HT-29 (cell line): ENCODE measurements around the gene OR13A1. TPM values are rescaled to one million over a fixed set of nuclear protein-coding genes. Genes with fewer than 3 reads are reported as not detected.
"Not testable (repeated sequence)": the region's sequence is repeated elsewhere in the genome, so short reads cannot be mapped to it uniquely, and the experiment has no call there.

Experiments used
- DNase-seq: peaks from one replicate; pipeline ENCODE4 v3.0.0-alpha.2; 2015; ENCODE audit warnings: low spot score
- total RNA-seq: library from RNA; depleted of rRNA; stranded (reverse); fragments of >200 nt; shearing (Covaris generic); gene quantifications from 2 replicates; pipeline ENCODE4 v1.2.3, GENCODE V29; 2014; rRNA removed

Gene OR13A1
- total RNA-seq, 1 experiment from 2014 or later, result not detected

DNA sequence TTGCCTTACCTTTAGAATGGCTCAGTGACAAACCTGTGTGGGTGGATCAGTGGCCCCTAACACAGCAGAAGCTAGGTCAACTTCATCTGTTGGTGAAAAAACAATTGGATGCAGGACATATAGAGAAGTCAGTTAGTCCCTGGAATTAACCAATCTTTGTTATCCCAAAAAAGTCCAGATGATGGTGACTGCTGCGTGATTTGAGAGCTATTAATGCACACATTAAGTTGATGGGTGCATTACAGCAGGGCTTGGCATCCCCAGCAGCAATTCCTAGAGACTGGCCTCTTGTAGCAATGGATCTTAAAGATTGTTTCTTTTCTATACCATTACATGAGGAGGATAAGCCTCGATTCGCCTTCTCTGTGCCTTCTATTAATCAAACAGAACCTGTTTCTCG, 33.3 kb downstream of the OR13A1 start:
- DNase-seq, result peak; percentile 8

DNA sequence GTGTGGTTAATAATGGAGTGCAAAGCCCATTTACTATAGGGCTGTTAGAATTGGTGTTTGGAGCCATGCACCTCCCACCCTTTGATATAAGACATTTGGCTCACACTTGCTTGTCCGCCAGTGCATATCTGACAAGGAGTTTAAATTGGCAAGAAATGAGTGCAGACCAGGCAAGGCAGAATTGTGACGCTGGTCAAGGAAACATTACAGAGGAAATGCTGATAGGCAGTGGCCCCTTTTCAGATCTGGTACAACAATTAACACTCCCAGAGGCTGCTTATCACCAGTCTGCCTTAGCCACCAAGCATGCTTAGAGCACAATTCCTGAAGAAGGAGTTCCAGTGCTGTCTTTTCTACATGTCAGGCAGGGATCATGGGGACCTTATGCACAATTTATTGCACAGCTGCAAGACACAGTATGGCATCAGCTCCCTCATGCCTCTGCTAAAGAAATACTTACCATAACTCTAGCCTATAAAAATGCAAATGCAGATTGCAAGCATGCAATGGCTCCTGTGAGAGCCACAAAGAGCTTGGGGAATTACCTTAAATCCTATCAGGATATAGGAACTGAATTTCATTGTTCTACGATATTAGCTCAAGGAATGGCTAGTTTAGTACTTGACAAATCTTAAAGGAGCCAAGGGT, 35.2 kb downstream of the OR13A1 start:
- no peak for DNase-seq

DNA sequence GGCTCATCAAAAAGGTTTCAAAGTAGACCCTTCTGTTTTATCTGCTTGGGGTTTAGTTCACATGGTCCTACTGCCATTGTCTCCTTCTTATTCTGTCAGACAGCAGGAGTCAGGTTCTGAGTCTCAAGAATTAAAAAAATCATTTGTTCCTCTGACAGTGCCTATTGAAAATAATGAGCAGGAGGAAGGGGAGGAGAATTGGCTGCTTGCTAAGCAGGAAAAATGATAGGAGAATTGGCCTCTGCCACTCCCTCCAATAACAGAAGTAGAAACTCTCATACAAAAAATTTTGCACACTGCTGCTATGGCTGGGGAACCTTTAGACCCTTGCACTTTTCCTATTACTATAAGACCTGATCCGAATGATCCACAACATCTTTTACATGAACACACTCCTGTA, 35.7 kb downstream of the OR13A1 start:
- no peak for DNase-seq

DNA sequence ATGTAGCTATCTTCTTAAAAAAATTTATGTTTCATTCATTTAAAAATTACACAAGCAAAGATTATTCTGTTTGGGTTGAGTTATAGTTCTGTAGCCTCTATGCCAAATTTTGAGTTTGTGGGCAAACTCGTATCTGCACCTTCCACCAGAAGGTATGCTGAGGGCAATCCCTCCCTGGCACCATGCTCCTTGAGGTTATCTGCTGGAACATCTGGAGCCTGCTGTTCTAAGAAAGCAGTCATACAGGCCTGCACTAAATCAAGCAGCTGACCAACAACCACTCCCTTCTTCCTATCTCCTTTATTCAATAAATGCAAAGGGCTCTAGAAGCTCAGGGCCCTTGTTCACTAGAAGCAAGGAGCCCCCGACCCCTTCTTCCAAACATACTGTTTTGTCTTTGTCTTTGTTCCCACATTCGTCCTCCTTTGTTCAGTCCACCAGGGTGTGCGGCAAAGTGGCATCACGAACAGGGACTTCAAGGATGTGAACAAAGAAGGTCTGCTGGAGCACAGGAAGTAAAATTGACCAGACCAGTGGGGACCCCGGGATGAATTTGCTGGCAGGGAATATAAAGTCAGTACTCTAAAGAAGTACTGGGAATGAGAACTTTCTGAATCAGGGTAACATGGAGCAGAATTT, 36.4 kb downstream of the OR13A1 start:
- no peak for DNase-seq

- DNase-seq, result not testable (repeated sequence)
Observed at GRCh38 chr10:45276146-45276545, 39.3 kb downstream of the OR13A1 start.

DNA sequence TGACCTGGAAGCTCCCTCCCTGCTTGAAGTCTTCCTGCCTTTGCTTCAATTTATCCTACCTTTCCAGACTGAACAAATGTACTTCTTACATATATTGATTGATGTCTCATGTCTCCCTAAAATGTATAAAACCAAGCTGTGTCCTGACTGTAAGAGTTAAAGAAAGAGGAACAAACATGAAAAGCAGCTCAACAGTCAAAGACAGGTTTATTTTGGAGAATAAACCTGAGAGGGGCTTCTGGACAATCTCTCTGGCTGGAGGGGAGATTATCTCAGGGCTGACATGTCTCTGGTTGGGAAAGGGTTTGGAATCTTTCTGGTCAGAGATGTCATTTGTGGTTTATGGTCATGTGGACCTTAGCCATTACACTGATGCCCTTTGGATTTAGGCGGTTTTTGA, 41.0 kb downstream of the OR13A1 start:
- no peak for DNase-seq

DNA sequence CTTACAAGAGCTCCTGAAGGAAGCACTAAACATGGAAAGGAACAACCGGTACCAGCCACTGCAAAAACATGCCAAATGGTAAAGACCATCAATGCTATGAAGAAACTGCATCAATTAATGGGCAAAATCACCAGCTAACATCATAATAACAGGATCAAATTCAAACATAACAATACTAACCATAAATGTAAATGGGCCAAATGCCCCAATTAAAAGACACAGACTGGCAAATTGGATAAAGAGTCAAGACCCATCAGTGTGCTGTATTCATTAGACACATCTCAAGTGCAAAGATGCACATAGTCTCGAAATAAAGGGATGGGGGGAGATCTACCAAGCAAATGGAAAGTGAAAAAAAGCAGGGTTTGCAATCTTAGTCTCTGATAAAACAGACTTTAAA, 47.6 kb downstream of the OR13A1 start:
- DNase-seq, result not testable (repeated sequence)

DNA sequence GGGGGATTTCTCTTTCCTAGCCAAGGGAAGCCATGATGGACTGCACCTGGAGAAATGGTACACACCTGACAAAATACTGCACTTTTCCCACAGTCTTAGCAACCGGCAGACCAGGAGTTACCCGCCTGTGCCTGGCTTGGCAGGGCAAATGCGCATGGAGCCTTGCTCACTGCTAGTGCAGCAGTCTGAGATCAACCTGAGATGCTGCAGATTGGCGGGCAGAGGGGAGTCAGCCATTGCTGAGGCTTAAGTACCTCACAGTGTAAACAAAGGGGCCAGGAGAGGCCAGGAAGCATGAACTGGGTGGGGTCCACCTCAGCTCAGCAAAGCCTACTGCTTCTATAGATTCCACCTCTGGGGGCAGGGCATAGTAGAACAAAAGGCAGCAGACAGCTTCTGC, 49.4 kb downstream of the OR13A1 start:
- no peak for DNase-seq

- DNase-seq, result no peak
Observed at GRCh38 chr10:45261946-45262345, 53.5 kb downstream of the OR13A1 start.

DNA sequence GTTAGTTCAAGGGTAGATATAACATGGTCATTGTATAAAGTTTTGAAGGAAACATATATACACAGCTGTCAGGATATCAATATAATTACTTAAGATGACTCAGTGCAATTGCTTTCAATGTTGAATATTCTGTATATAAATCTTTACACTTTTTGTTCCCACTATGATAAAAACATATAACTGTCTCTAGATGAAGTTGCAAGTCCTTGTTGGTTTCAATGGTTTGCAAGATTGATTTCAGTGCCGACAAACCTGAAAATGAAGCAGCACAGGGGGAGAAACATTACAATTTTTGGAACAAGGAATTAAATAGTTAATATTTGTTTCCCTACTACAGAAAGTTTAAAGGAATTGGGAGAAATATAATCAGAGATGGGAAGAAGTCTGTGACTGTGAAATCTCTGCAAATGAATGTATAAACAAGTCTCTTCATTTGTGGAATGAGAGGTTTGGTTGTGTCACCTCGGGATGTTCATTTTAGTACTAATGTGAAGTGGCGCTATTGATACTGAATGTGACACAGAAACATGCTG, 54.1 kb downstream of the OR13A1 start:
- no peak for DNase-seq

GRCh38 chr10:45260635-45261034, 54.8 kb downstream of the OR13A1 start:
- not testable (repeated sequence) for DNase-seq

GRCh38 chr10:45259786-45260495, 55.5 kb downstream of the OR13A1 start:
- DNase-seq, result not testable (repeated sequence)

GRCh38 chr10:45257600-45257999, 57.8 kb downstream of the OR13A1 start:
- DNase-seq, result no peak

DNA sequence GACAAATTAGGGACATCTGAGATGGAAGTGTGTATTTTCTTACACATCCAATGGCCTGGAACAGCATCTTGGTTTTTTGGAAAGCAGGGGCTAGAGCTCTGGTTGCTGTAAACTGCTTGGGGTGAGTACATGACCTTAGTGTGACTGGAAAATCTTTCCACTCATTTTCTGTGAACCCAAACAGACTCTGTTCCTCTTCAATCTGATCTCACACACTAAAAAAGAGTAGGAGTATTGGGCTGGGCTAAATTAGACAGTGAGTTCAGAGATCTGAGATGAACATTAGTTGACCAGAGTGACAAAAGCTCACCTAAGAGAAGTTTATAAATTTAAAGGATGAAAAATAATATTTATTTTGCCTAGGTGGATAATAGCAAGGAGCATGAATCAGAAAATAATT, 59.2 kb downstream of the OR13A1 start:
- DNase-seq, result no peak

- DNase-seq, result no peak
Observed at GRCh38 chr10:45255706-45256105, 59.7 kb downstream of the OR13A1 start.

- DNase-seq, result no peak
Observed at GRCh38 chr10:45254892-45255291, 60.5 kb downstream of the OR13A1 start.

- no peak for DNase-seq
Observed at GRCh38 chr10:45253183-45253914, 62.1 kb downstream of the OR13A1 start.

Other genes starting within 250 kb of the OR13A1 start
- 28.2 and 43.4 TPM in 2 replicates for gene ALOX5, start 58.6 kb upstream of the OR13A1 start, total RNA-seq